Endothelial cell (in vitro differentiated cells): Measurements from ENCODE around the gene ZFP42. TPM values are rescaled to one million over a fixed set of nuclear protein-coding genes. Genes with fewer than 3 reads are reported as not detected.

Experiments
- DNase-seq: peaks from one replicate; pipeline ENCODE4 v3.0.0; 2021; ENCODE audit warnings: low spot score
- H3K27ac Mint-ChIP-seq: one replicate; pipeline ENCODE4 v1.8.0; 2021; ENCODE audit warnings: mixed read lengths, inconsistent platforms; ENCODE audit not compliant: unreplicated experiment
- H3K27me3 Mint-ChIP-seq: one replicate; pipeline ENCODE4 v1.8.0; 2021; ENCODE audit warnings: mild to moderate bottlenecking, moderate library complexity, mixed read lengths, inconsistent platforms; ENCODE audit not compliant: unreplicated experiment
- H3K36me3 Mint-ChIP-seq: one replicate; pipeline ENCODE4 v1.8.0; 2021; ENCODE audit warnings: mild to moderate bottlenecking, low read depth, mixed read lengths, inconsistent platforms; ENCODE audit not compliant: unreplicated experiment
- H3K4me1 Mint-ChIP-seq: one replicate; pipeline ENCODE4 v1.8.0; 2021; ENCODE audit warnings: mild to moderate bottlenecking, mixed read lengths, inconsistent platforms; ENCODE audit not compliant: unreplicated experiment
- H3K4me3 Mint-ChIP-seq: one replicate; pipeline ENCODE4 v1.8.0; 2021; ENCODE audit warnings: mild to moderate bottlenecking, mixed read lengths, inconsistent platforms; ENCODE audit not compliant: unreplicated experiment
- H3K9me3 Mint-ChIP-seq: one replicate; pipeline ENCODE4 v1.8.0; 2021; ENCODE audit warnings: mixed read lengths, inconsistent platforms; ENCODE audit not compliant: unreplicated experiment
- CTCF ChIP-seq: fragments of 200-600 bp; sonication (generic); IDR thresholded peaks from one replicate; pipeline ENCODE4 v1.5.0; 2021; ENCODE audit warnings: antibody characterized with exemption; ENCODE audit not compliant: unreplicated experiment
- long read RNA-seq: library from polyadenylated mRNA; unstranded; transcript quantifications from one replicate; pipeline ENCODE4 v2.0.0, GENCODE V29; 2020; ENCODE audit not compliant: unreplicated experiment
- total RNA-seq: library from RNA; stranded (reverse); fragmentation: NEBNext Ultra II Directional; extraction: Animal tissue kit (Norgen Biotek cat#: 25700); gene quantifications from one replicate; pipeline ENCODE4 v1.2.1, GENCODE V29; 2021; ENCODE audit not compliant: unreplicated experiment

ZFP42 gene
- 2.1 TPM for total RNA-seq
- long read RNA-seq, result 0 reads

- Mint-ChIP-seq H3K36me3 (peaks cover 4% of the 10 kb centered on the region), H3K27me3 (peaks cover 2% of the 10 kb centered on the region), H3K27ac (no peak within 1 kb of the TSS), H3K4me1 (no peaks in the 10 kb centered on the region), H3K9me3 (peaks cover 4% of the 10 kb centered on the region), H3K4me3 (peak within 1 kb of the TSS; percentile 62)
- DNase-seq, result no peak
- no peak for TF ChIP-seq CTCF
These were observed at the start of gene ZFP42 for GRCh38 chr4:187995322-187996207. ZFP42 (plus strand) TSS chr4:187995771; CDS start chr4:188002808, 7,037 bp downstream.

GRCh38 chr4:187961171-187961570 lies 34.4 kb upstream of the ZFP42 start:
- Mint-ChIP-seq H3K4me1 (peaks cover 7% of the 10 kb centered on the region), H3K27me3 (peaks cover 1% of the 10 kb centered on the region), H3K27ac (no peak overlapping the region), H3K36me3 (no peaks in the 10 kb centered on the region), H3K9me3 (no peaks in the 10 kb centered on the region), H3K4me3 (no peak overlapping the region)
- TF ChIP-seq CTCF, result no peak
- DNase-seq, result no peak

GRCh38 chr4:187961961-187962360 lies 33.6 kb upstream of the ZFP42 start:
- Mint-ChIP-seq H3K4me3 (no peak overlapping the region), H3K9me3 (no peaks in the 10 kb centered on the region), H3K4me1 (peaks cover 7% of the 10 kb centered on the region), H3K36me3 (no peaks in the 10 kb centered on the region), H3K27me3 (no peaks in the 10 kb centered on the region), H3K27ac (no peak overlapping the region)
- DNase-seq, result no peak
- TF ChIP-seq CTCF, result no peak

GRCh38 chr4:187962926-187963325 lies 32.6 kb upstream of the ZFP42 start:
- Mint-ChIP-seq H3K27me3 (no peaks in the 10 kb centered on the region), H3K4me1 (peaks cover 7% of the 10 kb centered on the region), H3K36me3 (no peaks in the 10 kb centered on the region), H3K9me3 (no peaks in the 10 kb centered on the region), H3K4me3 (no peak overlapping the region), H3K27ac (peak overlapping the region; percentile 3)
- no peak for TF ChIP-seq CTCF
- DNase-seq, result no peak

GRCh38 chr4:187965726-187966125 lies 29.8 kb upstream of the ZFP42 start:
- H3K36me3 Mint-ChIP-seq, result no peaks in the 10 kb centered on the region
- no peaks in the 10 kb centered on the region for H3K9me3 Mint-ChIP-seq
- H3K4me1 Mint-ChIP-seq, result peaks cover 7% of the 10 kb centered on the region
- no peak for DNase-seq
- H3K4me3 Mint-ChIP-seq, result no peak overlapping the region
- no peaks in the 10 kb centered on the region for H3K27me3 Mint-ChIP-seq
- TF ChIP-seq CTCF, result no peak
- H3K27ac Mint-ChIP-seq, result no peak overlapping the region
